Adrenal gland (tissue), 12 donors: ENCODE measurements around the gene TBC1D16. TPM values are rescaled to one million over a fixed set of nuclear protein-coding genes. Genes with fewer than 3 reads are reported as not detected.

ENCODE experiments used
- DNase-seq, 7 donors: peaks; one replicate each; pipeline ENCODE4 v3.0.0-alpha.2; 2019 to 2020
- H3K27ac ChIP-seq, 5 donors: fragments of 200-600 bp; sonication (generic) in 4 of 5; 1 replicate in 3 of 5; 2 replicates in 2 of 5; pipeline versions ENCODE4 v1.5.1 to v1.8.0; 2016 to 2020; ENCODE audit warnings: mild to moderate bottlenecking in 1 of 5
- H3K27me3 ChIP-seq: fragments of 200-600 bp; 2 replicates; pipeline ENCODE4 v1.8.0; 2021
- H3K36me3 ChIP-seq, 2 donors: fragments of 200-600 bp; replicated peaks in 1 of 2; 1 replicate in 1 of 2; 2 replicates in 1 of 2; pipeline versions ENCODE4 v1.5.1 to v1.8.0; 2018 to 2022
- H3K4me1 ChIP-seq, 2 donors: fragments of 200-600 bp; replicated peaks in 1 of 2; 1 replicate in 1 of 2; 2 replicates in 1 of 2; pipeline versions ENCODE4 v1.5.1 to v1.8.0; 2018 to 2021
- H3K4me3 ChIP-seq, 4 donors: fragments of 200-600 bp; sonication (generic) in 3 of 4; one replicate each; pipeline ENCODE4 v1.5.1; 2016 to 2018
- H3K9me3 ChIP-seq, 3 donors: fragments of 200-600 bp; sonication (generic) in 1 of 3; replicated peaks in 1 of 3; 1 replicate in 2 of 3; 2 replicates in 1 of 3; pipeline versions ENCODE4 v1.5.1 to v1.8.0; 2016 to 2021
- CTCF ChIP-seq, 6 experiments: fragments of 450-650 bp in 4 of 6; fragments of 200-600 bp in 2 of 6; sonication (generic) in 1 of 6; IDR thresholded peaks; 1 replicate in 5 of 6; 2 replicates in 1 of 6; pipeline versions ENCODE4 v1.5.1 to v1.8.0; 2016 to 2021; ENCODE audit warnings: antibody characterized with exemption in 6 of 6, mild to moderate bottlenecking in 2 of 6, moderate library complexity in 1 of 6
- POLR2A ChIP-seq, 2 donors: fragments of 450-650 bp; IDR thresholded peaks; one replicate each; pipeline ENCODE4 v1.6.1; 2017; ENCODE audit warnings: antibody characterized with exemption in 2 of 2, mild to moderate bottlenecking in 2 of 2, moderate library complexity in 1 of 2
- WGBS, 4 donors: extraction: QIAGEN DNeasy Blood & Tissue Kit in 2 of 4; methylation state at CpG; one replicate each; pipeline versions ENCODE4 v1.1.5 to v1.1.7; 2013 to 2017; 5-methylcytosine and 5-hydroxymethylcytosine counted together
- intact Hi-C, 2 donors: fragments of 100-400 bp; cut with DNase I; formaldehyde crosslinking; loops; one replicate each; pipeline versions ENCODE4 v1.14.1 to v1.15.0; 2022 to 2023
- polyA plus RNA-seq, 3 donors: library from polyadenylated mRNA; stranded (reverse); fragments of 200-250 nt in 2 of 3; fragments of 350-450 nt in 1 of 3; fragmentation: Illumina TruSeq in 1 of 3; extraction: RNeasy Lipid Tissue Mini Kit (QIAGEN cat#74804) in 1 of 3; gene quantifications; one replicate each; pipeline ENCODE4 v1.2.3, GENCODE V29; 2013 to 2014
- total RNA-seq, 9 donors: library from RNA; depleted of rRNA in 4 of 9; stranded (reverse); fragments of >200 nt in 4 of 9; fragments of 120-200 nt in 1 of 9; fragmentation: NEBNext Ultra II Directional in 1 of 9; extraction: Animal tissue kit (Norgen Biotek cat#: 25700) in 1 of 9; gene quantifications; one replicate each; pipeline versions ENCODE4 v1.1.0 to v1.2.4, GENCODE V29; 2013 to 2023
- donor health status: healthy with polysubstance abuse.
- donor health status: Bipolar disorder and iron deficiency.
- donor health status: DM: yes; HTN: yes; CAD: no.
- donor health status: DM: no; HTN: no; CAD: no.
- donor health status: DM: no; HTN: no; CAD: no.
- donor health status: DM: yes; HTN: yes; CAD: no.

The TBC1D16 gene
- total and polyA plus RNA-seq, 12 donors, result 4.2 to 62.5 (median 29.5) TPM

GRCh38 chr17:79939755-79940458 lies 95.8 kb downstream of the TBC1D16 start:
- TF ChIP-seq CTCF (IDR thresholded peaks at IDR 0.05), result no peak
- TF ChIP-seq POLR2A (IDR thresholded peaks at IDR 0.05), result no peak
- Histone ChIP-seq H3K4me3 (no peak overlapping the region), H3K4me1 (no peaks in the 10 kb centered on the region), H3K9me3 (no peaks in the 10 kb centered on the region), H3K36me3 (peaks cover 0 to 9% of the 10 kb centered on the region in 2 donors), H3K27me3 (no peaks in the 10 kb centered on the region), H3K27ac (no peak overlapping the region)
- peak in 1 of 7 donors; percentile 2 for DNase-seq
- intact Hi-C loops, result no loop called here
- WGBS, 4 donors, result 92 to 94% (median 92%) methylated on average over 25 of the region's 25 CpGs

GRCh38 chr17:79939094-79939435 lies 96.6 kb downstream of the TBC1D16 start:
- no peak for DNase-seq
- Histone ChIP-seq H3K9me3 (no peaks in the 10 kb centered on the region), H3K27ac (no peak overlapping the region), H3K36me3 (peaks cover 0 to 4% of the 10 kb centered on the region in 2 donors), H3K27me3 (no peaks in the 10 kb centered on the region), H3K4me1 (peaks cover 0 to 3% of the 10 kb centered on the region in 2 donors), H3K4me3 (no peak overlapping the region)
- WGBS, 4 donors, result 94 to 100% (median 95%) methylated on average over 5 to 7 of the region's 7 CpGs
- no peak for TF ChIP-seq POLR2A (IDR thresholded peaks at IDR 0.05)
- no peak for TF ChIP-seq CTCF (IDR thresholded peaks at IDR 0.05)
- intact Hi-C loops, result no loop called here

- no peak overlapping the region for H3K27ac ChIP-seq
- no peak for TF ChIP-seq POLR2A (IDR thresholded peaks at IDR 0.05)
- no peak for TF ChIP-seq CTCF (IDR thresholded peaks at IDR 0.05)
- intact Hi-C loops, result no loop called here
- H3K4me1 ChIP-seq, result peaks cover 0 to 9% of the 10 kb centered on the region in 2 donors
- H3K27me3 ChIP-seq, result no peaks in the 10 kb centered on the region
- WGBS, 4 donors, result 85 to 91% (median 89%) methylated on average over 9 to 13 of the region's 13 CpGs
- no peak overlapping the region for H3K4me3 ChIP-seq
- no peak for DNase-seq
- H3K36me3 ChIP-seq, result no peaks in the 10 kb centered on the region
- H3K9me3 ChIP-seq, result no peaks in the 10 kb centered on the region
Observed at GRCh38 chr17:79938336-79939093, 97.2 kb downstream of the TBC1D16 start.

- 74 to 80% (median 79%) methylated on average over 24 to 37 of the region's 37 CpGs for WGBS, 4 donors
- Histone ChIP-seq H3K27me3 (no peaks in the 10 kb centered on the region), H3K27ac (no peak overlapping the region), H3K4me1 (peaks cover 0 to 9% of the 10 kb centered on the region in 2 donors), H3K9me3 (no peaks in the 10 kb centered on the region), H3K36me3 (no peaks in the 10 kb centered on the region), H3K4me3 (no peak overlapping the region)
- intact Hi-C loops, result no loop called here
- DNase-seq, result no peak
- TF ChIP-seq CTCF (IDR thresholded peaks at IDR 0.05) (no peak), POLR2A (IDR thresholded peaks at IDR 0.05) (no peak)
Observed at GRCh38 chr17:79937391-79938335, 98.0 kb downstream of the TBC1D16 start.
